GM19395 (cell line): Measurements from ENCODE around the gene RAB5IF.
"Not testable (repeated sequence)": the region's sequence is repeated elsewhere in the genome, so short reads cannot be mapped to it uniquely, and the experiment has no call there.

Experiments
- ATAC-seq: cut with Tn5 transposase; IDR thresholded peaks from one replicate; pipeline ENCODE4 v1.9.1; 2021; ENCODE audit warnings: mild to moderate bottlenecking, moderate library complexity; ENCODE audit not compliant: unreplicated experiment

Gene RAB5IF

DNA sequence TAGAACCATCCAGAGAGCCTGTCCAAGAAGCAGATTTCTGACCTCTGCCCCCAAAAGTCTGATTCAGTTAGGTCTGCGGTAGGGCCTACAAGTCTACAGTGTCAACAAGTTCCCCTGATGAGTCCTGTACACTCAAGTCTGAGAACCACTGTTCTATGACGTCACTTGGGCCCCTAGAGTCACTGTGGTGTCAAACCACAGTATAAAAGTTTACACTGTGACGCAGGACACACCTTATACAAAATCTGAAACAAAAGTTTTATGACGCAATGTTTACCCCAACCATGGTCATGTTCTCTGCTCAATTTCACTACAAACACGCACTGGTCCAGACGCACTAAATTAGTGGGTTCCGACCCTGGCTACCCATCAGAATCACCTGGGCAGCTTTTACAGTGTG is 22.5 kb downstream of the RAB5IF start:
- ATAC-seq, result no peak

DNA sequence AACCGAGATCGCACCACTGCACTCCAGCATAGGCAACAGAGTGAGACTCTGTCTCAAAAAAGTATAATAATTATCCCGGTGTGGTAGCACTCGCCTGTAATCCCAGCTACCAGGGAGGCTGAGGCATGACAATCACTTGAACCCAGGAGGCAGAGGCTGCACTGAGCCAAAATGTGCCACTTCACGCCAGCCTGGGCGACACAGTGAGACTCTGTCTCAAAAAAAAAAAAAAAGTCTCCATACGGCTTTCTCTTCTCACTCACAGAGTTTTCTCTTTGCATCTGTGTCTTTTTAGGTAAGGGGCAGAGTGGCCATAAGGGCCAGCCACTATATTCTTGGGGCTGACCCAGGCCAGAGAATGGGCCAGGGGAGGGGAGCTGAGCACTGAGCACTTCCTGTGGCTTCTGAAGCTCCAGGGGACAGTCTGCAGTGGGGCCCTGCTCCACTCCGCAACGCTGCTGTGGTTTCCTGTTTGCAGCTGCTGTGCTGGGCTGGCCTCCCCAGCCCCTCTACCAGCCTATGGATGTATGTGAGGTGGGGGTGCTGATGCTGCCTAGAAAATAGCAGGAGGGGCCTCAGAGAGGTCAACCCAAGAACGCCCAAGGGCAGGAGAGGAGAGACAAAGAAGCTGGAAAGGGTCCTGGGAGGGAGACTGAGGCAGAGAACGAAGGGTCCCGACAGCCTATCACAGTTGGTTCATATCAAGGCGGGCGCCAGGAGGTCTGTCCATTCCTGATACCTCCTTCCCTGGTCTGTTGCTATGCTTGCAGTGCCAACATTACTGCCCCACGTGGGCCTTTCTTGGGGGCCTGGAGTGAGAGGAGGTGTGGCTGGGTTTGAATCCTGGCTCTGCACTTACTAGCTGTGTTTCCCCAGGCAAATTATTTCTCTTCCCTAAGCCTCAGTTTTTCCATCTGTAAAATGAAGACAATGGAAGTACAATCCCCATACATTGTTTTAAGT is 24.4 kb downstream of the RAB5IF start:
- no peak for ATAC-seq

DNA sequence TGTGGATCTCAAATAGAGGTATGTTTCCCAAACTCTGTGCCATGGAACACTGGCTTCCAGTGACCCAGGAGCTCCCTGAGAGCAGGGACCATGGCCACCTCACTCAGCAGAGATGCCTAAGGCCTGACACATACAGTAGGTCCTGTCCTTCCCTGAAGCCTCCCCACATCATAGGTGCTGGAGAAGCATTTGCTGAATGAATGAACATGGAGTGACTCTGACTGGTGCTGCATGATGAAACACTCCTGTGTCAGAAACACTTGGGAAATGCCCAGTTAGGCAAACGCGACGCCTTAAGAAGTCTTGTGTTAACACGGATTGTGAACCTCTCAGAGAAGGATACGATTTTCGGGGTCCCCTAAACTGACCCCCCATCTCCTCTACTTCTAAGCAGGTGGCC is 26.1 kb downstream of the RAB5IF start:
- ATAC-seq, result no peak

DNA sequence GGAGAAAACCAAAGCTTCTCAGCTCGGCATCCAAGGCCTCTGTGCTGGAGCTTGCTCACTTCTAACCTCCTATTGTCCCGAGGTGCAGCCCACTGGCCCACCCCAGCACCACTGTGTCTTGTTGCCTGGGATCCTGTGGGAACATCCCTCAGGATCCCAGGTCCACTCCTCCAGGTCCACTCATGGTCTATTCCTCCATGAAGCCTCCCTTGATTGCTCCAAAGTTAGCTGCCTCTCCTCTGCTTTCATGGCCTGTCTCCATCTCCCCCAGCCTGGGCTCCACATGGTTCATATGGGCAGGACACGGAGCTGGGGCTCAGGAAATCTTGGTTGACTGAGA is 26.5 kb downstream of the RAB5IF start:
- ATAC-seq, result no peak

DNA sequence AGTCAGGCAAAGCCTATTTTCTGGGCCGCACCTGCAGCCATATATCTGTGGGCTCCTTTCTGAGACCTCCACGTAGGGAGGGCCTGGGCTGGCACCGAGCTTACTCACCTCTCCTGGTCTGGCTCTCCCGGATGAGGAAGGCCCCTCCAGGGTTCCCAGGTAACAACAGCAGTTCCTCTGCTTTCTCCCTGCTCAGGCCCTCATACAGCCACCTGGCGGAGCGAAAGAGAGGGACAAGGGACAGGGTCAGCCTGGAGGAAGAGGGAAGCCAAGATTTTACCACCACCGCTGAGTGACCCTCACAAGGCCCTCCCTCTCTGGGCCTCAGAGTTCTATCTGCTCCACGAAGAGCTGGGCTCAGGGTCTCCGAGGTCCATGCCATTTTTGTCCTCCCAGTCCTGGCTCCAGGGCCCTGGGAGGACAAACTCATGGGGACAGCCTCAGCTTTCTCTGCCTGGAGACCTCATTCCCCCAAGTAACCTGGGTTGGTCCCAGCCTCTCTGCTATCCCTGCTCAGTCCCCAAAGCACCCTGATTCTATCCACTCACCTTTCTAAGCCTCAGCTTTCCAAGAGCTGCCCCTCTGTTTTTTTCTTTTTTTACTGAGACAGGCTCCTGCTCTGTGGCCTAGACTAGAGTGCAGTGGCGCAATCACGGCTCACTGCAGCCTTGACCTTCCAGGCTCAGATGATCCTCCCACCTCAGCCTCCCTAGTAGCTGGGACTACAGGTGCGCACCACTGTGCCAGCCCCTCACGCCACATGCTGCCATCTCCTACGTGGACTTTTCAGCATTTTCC is 27.1 kb downstream of the RAB5IF start:
- ATAC-seq, result no peak

DNA sequence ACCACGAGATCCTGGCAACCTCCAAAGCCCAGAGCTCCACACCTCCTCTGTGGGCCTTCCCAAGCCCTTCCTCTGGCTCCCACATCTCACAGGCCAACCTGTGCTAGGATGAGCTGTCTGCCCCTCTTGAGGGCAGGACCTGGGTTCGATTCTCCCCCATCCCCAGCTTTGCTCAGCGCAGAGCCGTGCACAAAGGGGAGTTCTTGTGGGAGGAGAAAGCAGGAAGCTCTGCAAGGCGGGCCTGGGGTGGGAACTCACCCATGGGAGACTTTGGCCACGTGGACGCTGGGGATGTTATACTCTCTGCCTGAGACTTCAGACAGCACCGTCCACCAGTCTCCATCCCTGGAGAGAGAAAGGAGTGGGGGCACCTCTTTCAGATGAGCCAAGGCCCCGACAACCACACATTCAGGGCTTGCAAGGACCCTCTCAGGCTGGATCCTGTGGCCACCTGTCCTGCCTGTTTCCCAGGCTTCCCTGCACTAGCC is 27.8 kb downstream of the RAB5IF start:
- no peak for ATAC-seq

DNA sequence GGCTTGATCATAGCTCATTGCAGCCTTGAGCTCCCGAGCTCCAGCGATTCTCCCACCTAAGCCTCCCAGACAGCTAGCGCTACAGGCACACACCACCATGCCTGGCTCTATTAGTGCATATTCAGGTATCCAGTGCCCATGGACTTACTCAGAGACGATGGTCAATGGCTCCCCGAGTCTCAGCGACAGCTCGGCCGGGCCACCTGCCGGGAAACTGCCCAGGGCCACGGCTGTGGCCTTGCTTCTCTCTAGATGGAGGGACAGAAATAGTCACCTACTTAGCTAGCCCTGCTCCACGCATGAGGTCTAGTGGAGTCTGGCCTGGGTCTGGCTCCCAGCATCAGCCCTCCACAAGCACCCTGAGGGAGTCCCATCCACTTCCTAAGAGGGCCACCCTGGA is 28.8 kb downstream of the RAB5IF start:
- no peak for ATAC-seq

DNA sequence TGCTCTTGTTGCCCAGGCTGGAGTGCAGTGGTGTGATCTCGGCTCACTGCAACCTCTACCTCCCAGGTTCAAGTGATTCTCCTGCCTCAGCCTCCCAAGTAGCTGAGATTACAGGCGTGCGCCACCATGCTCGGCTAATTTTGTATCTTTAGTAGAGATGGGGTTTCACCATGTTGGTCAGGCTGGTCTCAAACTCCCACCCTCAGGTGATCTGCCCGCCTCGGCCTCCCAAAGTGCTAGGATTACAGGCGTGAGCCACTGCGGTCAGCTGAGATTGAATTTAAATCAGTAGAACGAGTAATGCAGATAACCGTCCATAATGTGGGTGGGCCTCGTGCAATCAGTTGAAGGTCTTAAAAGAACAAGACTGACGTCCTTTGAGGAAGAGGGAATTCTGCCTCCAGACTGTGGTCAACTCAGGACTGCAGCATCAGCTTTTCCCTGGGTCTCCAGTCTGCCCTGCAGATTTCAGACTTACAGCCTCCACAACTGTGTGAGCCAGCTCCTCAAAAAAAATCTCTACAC is 33.4 kb downstream of the RAB5IF start:
- not testable (repeated sequence) for ATAC-seq

DNA sequence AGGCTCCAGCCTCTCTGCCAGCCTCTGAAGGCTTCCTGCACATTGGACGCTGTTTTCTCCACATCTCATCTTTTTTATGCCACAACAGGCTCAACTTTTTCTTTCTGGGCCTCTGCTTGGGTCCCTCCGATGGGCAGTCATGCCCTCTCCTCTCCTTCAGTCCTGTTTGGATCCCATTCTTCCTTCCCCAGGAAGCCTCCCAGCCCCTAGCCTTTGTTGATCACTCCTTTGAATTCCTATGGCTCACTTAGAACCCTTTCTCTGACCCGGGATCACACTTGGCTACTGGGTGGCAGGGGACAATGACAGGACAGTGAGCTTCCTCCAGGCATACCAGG is 35.9 kb downstream of the RAB5IF start:
- ATAC-seq, result no peak

DNA sequence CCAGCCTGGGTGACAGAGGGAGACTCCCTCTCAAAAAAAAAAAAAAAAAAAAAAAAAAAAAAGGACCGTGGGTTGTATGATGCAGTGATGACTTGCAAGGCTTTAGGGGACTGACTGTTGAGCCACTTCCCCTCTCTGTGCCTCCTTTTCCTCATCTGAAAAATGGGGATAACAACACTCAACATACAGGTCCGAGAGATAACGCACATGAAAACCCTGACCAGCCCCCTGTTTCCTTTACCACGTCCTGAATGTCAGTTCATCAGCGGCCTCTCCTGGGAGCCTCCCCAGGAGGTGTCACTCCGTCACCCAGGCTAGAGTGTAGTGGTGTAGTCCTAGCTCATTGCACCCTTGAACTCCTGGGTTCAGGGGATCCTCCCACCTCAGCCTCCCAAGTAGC is 36.6 kb downstream of the RAB5IF start:
- ATAC-seq, result no peak

DNA sequence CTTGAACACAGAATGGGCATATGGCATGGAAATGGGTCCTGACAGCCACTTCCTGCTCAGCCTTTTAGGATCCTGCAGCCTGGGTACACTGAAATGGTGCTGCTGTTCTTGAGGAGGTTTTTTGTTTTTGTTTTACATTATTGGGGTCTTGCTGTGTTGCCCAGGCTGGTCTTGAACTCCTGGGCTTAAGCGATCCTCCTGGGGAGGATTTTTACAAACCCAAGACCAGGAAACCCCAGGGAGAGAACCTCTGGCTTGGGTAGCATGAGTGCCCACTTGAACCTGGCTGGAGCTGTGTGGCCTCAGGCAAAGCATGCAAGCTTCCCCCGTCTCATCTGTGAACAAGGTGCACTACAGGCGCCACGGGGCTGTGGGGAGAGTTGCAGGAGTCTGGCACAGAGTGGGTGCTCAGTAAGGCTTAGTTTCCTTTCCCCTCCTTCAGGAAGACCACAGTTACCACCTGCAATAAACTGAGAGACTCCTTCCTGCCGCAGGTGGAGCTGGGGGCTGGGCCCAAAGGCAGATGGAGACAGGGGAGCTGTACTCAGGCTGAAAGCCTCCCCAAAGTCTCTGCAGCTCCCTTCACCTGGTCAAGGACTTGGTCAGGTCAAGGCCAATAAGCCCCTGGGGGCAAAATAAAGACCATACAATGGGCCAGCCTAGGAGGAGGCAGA is 38.6 kb downstream of the RAB5IF start:
- ATAC-seq, result no peak

DNA sequence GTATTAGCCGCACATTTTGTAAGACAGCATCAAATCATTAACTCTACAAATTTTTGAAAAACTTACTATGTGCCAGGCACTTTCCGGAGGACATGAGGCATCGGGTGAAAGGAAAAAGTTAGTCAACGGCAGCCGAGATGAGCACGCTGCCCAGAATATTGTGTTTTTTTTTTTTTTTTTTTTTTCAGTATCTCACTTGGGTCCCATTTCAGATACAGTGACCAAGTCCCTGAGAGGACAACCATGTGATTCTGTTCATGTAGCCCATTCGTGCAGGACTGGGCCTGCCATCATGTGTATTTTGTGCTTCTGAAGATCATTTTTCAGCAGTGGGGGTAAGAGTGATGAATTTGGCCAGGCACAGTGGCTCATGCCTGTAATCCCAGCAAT is 39.1 kb downstream of the RAB5IF start:
- no peak for ATAC-seq

DNA sequence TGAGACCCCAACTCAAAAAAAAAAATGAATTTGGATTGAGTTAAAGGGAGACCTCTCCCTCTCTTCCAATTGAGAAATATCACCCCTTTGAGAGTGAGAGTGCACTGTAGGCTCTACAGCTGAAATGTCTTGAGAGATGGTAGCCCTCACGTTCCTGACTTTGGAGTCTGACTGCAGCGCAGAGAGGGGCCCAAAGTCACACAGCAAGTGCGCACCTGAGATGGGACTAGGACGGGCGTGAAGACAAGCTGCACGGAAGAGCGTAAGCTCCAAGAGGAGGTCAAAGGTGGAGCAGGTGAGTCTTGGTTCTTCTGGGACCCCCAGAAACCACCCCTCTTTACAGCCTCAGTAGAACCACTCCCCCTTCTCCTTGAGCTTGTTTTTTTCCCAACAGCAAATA is 39.8 kb downstream of the RAB5IF start:
- ATAC-seq, result no peak

DNA sequence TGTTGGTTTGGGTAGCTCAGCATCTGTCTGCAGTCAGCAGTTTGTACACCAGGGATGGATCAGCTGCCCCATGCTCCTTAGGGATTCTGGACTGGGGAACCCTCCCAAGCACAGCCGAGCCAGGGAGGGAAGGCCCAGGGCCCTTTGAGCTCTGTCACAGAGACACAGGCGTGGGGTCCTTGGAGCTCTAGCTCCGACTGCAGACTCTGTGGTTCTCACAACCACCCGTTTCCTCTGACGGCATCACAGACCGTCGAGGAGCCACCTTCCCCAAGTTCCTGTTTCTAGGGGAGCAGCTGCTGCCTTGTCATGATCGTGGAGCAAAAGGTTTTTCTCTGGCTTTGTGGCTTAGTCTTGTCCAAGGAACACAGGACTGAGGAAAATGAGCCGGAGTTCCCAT is 40.4 kb downstream of the RAB5IF start, which contains the start of gene SLA2:
Gene SLA2, minus strand, starts transcription at position 199 of the 400 bp plus-strand sequence. CDS start 4,861 bp downstream, outside the sequence.
- no peak for ATAC-seq

DNA sequence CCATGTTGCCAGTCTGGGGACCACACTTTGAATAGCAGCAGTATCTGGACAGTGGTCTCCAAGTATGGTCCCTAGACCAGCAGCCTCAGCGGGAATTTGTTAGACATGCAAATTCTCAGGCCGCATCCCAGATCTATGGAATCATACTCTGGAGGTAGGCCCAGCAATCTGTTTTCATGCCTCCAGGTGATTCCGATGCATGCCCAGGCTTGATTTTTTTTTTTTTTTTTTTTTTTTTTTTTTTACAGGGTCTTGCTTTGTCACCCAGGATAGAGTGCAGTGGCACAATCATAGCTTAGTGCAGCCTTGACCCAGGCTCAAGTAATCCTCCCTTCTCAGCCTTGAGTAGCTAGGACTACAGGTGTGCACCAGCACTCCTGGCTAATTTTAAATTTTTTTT is 41.1 kb downstream of the RAB5IF start:
- ATAC-seq, result no peak

DNA sequence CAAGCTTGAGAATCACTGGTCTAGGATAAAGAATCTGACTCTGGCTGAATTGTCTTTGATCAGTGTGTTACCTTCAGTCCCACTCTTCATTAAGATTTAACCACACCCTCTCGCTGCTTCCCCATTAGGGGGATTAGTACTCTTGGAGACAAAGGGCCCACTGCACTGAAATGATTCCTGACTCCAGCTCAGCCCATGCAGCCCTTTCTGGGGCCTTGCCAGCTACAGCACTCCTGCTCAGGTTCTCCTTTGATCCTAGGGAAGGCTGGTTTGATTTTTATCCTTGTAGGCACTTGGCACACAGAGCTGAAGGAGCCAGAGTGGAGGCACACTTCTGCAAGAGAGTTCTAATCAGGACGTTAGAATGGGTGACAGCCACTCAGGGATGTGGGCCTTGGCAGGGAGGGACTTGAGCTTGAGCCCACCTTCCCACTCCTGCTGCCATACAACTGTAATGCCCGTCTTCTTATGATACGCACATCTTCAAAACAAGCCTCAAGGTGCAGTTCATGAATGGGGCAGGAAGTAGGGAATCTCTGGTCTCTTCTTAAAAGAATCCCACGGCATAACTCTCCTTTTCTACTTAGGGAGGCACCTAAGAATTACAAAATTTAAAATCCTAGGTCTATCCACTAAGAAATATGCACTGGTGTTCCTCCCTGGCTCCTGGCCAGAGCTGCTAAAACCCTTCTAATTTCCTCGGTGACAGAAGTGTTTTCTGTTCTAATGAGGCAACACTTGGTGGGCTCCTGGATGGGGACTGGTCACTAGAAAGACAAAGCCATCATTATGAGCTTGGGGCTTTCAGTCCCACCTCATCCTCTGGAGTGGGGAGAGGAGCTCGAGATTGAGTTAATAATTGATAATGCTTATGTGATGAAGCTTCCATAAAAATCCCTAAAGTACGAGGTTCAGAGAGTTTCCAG is 41.9 kb downstream of the RAB5IF start:
- no peak for ATAC-seq

DNA sequence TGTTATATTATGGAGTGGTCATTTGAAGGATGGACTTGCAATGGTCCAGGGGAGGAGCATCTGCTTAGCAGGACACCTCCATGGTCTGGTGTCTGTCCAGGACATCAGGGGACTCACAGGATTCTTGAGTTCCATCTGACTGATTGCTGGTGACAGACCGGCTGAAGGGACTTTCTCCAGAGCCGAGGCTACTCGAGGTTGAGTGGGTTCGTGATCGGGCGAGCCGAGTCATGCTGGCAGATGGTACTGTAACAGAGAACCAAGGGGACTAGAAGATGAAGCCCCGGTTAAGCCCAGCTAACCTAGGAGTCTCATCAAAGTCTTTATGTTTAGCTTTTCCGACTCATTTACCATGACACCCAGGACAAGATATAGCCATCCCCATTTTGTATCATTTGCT is 47.9 kb downstream of the RAB5IF start:
- ATAC-seq, result no peak

DNA sequence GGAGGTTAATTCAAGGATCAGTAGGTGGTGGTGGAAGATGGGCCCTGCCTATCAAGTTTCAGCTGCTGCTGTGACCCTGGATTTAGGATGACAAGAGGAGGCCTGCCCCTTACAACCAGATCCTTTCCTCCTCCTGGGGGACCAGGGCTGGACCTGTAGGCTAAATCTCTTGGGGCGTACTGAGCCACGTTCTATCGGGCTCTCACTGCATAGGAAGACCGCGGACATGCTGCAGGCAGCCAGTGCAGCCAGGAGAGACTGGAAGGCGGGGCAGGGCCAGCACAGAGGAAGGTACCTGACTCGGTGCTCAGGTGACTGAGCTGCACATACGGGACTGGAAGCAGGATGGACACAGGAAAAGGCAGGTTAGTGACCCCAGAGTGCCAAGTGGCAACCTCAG is 48.9 kb downstream of the RAB5IF start:
- no peak for ATAC-seq

DNA sequence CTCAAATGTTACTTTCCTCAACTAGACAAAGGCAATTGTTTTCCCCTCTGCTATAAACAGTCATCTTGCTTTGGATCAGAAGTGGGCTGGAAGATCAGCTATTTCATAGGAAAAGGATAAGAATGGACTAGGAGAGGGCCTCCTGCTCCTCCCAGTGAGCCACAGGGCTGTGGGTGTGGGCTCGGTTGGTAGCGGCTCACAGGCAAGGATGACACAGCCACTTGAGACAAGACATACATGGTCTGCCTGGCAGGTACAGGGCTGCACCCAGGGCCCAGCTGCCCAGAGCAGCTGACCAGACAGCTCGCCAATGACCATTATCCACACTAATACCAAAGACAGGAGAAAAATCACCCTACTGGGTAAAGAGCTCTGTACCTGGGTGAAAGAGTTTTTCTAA is 49.4 kb downstream of the RAB5IF start:
- no peak for ATAC-seq

DNA sequence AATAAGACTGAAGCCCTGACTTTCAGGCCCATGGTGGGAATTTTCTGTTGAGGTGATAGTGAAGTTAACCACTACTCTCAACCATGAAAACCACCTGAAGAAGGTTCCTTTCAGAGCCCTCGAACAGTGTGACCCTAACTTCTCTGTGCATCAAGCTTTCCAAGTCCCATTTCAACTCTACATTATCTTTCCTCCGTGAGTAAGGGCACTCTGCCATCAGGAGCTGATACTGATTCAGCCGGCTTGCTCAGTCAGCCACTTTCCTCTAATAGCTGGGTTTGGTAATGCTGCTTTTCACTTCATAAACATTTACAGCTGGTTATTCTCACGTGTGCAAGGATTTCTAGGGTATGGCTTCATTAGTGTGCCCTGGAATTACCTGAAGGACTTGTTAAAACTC is 51.2 kb downstream of the RAB5IF start:
- no peak for ATAC-seq
